Stimulated activated CD4-positive, alpha-beta T cell treated with anti-CD3 and anti-CD28 coated beads, Interleukin-15, amount 100 ng/mL, for 24 hours (primary cell): ENCODE results near the gene AKTIP.

Source experiments
- DNase-seq: peaks from one replicate; pipeline ENCODE4 v3.0.0-alpha.2; 2020

The AKTIP gene

GRCh38 chr16:53476867-53477266 is 26.1 kb downstream of the AKTIP start:
- no peak for DNase-seq

GRCh38 chr16:53465606-53466280 is 37.3 kb downstream of the AKTIP start:
- DNase-seq = no peak

GRCh38 chr16:53458635-53459034 is 44.4 kb downstream of the AKTIP start:
- no peak for DNase-seq

- DNase-seq = peak; percentile 70
Observed at GRCh38 chr16:53457670-53458069, 45.3 kb downstream of the AKTIP start.

- no peak for DNase-seq
Observed at GRCh38 chr16:53456625-53457024, 46.4 kb downstream of the AKTIP start.

- no peak for DNase-seq
Observed at GRCh38 chr16:53453928-53454327, 49.1 kb downstream of the AKTIP start.

GRCh38 chr16:53449816-53450517 is 53.0 kb downstream of the AKTIP start:
- no peak for DNase-seq

- DNase-seq = no peak
Observed at GRCh38 chr16:53446090-53446489, 56.9 kb downstream of the AKTIP start.

GRCh38 chr16:53445534-53445933 is 57.5 kb downstream of the AKTIP start:
- no peak for DNase-seq
